Neural cell (in vitro differentiated cells): ENCODE results near the gene B3GALT6.

Experiments
- CTCF ChIP-seq: fragments of 450-650 bp; IDR thresholded peaks from 2 replicates; pipeline ENCODE4 v1.5.1; 2014; ENCODE audit warnings: antibody characterized with exemption, mild to moderate bottlenecking, moderate library complexity; ENCODE audit not compliant: poor library complexity, severe bottlenecking
- EP300 ChIP-seq: fragments of 450-650 bp; conservative IDR thresholded peaks from 2 replicates; pipeline ENCODE4 v1.6.1; 2014; ENCODE audit warnings: antibody characterized with exemption, mild to moderate bottlenecking, moderate library complexity; ENCODE audit not compliant: poor library complexity, severe bottlenecking
- EZH2 ChIP-seq: fragments of 200-600, 300-800 bp; shearing (Covaris generic), sonication (generic); IDR thresholded peaks from 2 replicates; pipeline ENCODE4 v1.6.1; 2014; ENCODE audit warnings: antibody characterized with exemption, low read length, borderline replicate concordance, mild to moderate bottlenecking; ENCODE audit not compliant: insufficient read depth, poor library complexity, severe bottlenecking
- POLR2AphosphoS5 ChIP-seq: IDR thresholded peaks from 2 replicates; pipeline ENCODE4 v1.6.1; 2012
- SMC3 ChIP-seq: fragments of 450-650 bp; conservative IDR thresholded peaks from 2 replicates; pipeline ENCODE4 v1.6.1; 2014; ENCODE audit warnings: antibody characterized with exemption, mild to moderate bottlenecking, moderate library complexity; ENCODE audit not compliant: poor library complexity
- TAF1 ChIP-seq: IDR thresholded peaks from 2 replicates; pipeline ENCODE4 v1.6.1; 2012; ENCODE audit warnings: low read depth
- TF ChIP-seq, protein P1 (sequence below): IDR thresholded peaks from 2 replicates; pipeline ENCODE4 v1.6.1; 2012; ENCODE audit warnings: borderline replicate concordance

- TF ChIP-seq CTCF (no peak), SMC3 (no peak), POLR2AphosphoS5 (no peak), TAF1 (no peak), EZH2 (no peak), EP300 (no peak)
- TF ChIP-seq, protein P1, sequence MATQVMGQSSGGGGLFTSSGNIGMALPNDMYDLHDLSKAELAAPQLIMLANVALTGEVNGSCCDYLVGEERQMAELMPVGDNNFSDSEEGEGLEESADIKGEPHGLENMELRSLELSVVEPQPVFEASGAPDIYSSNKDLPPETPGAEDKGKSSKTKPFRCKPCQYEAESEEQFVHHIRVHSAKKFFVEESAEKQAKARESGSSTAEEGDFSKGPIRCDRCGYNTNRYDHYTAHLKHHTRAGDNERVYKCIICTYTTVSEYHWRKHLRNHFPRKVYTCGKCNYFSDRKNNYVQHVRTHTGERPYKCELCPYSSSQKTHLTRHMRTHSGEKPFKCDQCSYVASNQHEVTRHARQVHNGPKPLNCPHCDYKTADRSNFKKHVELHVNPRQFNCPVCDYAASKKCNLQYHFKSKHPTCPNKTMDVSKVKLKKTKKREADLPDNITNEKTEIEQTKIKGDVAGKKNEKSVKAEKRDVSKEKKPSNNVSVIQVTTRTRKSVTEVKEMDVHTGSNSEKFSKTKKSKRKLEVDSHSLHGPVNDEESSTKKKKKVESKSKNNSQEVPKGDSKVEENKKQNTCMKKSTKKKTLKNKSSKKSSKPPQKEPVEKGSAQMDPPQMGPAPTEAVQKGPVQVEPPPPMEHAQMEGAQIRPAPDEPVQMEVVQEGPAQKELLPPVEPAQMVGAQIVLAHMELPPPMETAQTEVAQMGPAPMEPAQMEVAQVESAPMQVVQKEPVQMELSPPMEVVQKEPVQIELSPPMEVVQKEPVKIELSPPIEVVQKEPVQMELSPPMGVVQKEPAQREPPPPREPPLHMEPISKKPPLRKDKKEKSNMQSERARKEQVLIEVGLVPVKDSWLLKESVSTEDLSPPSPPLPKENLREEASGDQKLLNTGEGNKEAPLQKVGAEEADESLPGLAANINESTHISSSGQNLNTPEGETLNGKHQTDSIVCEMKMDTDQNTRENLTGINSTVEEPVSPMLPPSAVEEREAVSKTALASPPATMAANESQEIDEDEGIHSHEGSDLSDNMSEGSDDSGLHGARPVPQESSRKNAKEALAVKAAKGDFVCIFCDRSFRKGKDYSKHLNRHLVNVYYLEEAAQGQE: no peak
Observed at GRCh38 chr1:1247341-1247913, 15.4 kb downstream of the B3GALT6 start.
